GM12891 (cell line): ENCODE results near the gene PSMF1.

Source experiments
- DNase-seq: peaks from one replicate; pipeline ENCODE4 v3.0.0; 2011; ENCODE audit warnings: low spot score; ENCODE audit not compliant: insufficient read length
- FAIRE-seq: peaks from 2 replicates; lab custom pipeline; 2011; peaks lifted over from hg19 to GRCh38; lab: Jason Lieb, UNC
- PAX5 ChIP-seq: IDR thresholded peaks from 2 replicates; pipeline ENCODE4 v1.6.1; 2011; ENCODE audit warnings: low read length, moderate library complexity, mild to moderate bottlenecking; ENCODE audit not compliant: insufficient read depth, severe bottlenecking
- POLR2A ChIP-seq: IDR thresholded peaks from 2 replicates; pipeline ENCODE4 v1.6.1; 2011; ENCODE audit warnings: low read depth, low read length, control low read depth
- POLR2AphosphoS5 ChIP-seq: IDR thresholded peaks from 2 replicates; pipeline ENCODE4 v1.6.1; 2011; ENCODE audit warnings: low read depth, low read length, control low read depth
- POU2F2 ChIP-seq: IDR thresholded peaks from 2 replicates; pipeline ENCODE4 v1.6.1; 2011; ENCODE audit warnings: low read depth, mild to moderate bottlenecking, control low read depth, low read length, moderate library complexity
- SPI1 ChIP-seq: IDR thresholded peaks from 2 replicates; pipeline ENCODE4 v1.6.1; 2011; ENCODE audit warnings: low read depth, low read length, control low read depth
- TAF1 ChIP-seq: IDR thresholded peaks from 2 replicates; pipeline ENCODE4 v1.6.1; 2011; ENCODE audit warnings: low read depth, low read length, control low read depth

PSMF1 gene

GRCh38 chr20:1155342-1155741 lies 36.9 kb downstream of the PSMF1 start:
- FAIRE-seq (no peak), DNase-seq (no peak)
- no peak for TF ChIP-seq TAF1
- no peak for TF ChIP-seq SPI1
- no peak for TF ChIP-seq POLR2A
- TF ChIP-seq PAX5: no peak
- TF ChIP-seq POU2F2: no peak
- no peak for TF ChIP-seq POLR2AphosphoS5

- no peak for FAIRE-seq
- no peak for TF ChIP-seq POLR2A
- no peak for TF ChIP-seq SPI1
- TF ChIP-seq TAF1: no peak
- TF ChIP-seq POU2F2: no peak
- no peak for TF ChIP-seq POLR2AphosphoS5
- DNase-seq: no peak
Measured at GRCh38 chr20:1160496-1160895, 42.1 kb downstream of the PSMF1 start.

GRCh38 chr20:1160991-1161390 lies 42.6 kb downstream of the PSMF1 start:
- no peak for FAIRE-seq
- no peak for DNase-seq
- TF ChIP-seq POLR2A (no peak), SPI1 (no peak), POLR2AphosphoS5 (no peak), POU2F2 (no peak)

GRCh38 chr20:1163105-1163504 lies 44.7 kb downstream of the PSMF1 start:
- DNase-seq: no peak
- TF ChIP-seq POLR2AphosphoS5 (no peak), TAF1 (no peak), SPI1 (no peak)
- no peak for FAIRE-seq

GRCh38 chr20:1163653-1164052 lies 45.3 kb downstream of the PSMF1 start:
- DNase-seq (no peak), FAIRE-seq (no peak)
- TF ChIP-seq POU2F2: no peak
- TF ChIP-seq POLR2A: no peak
- TF ChIP-seq PAX5: no peak
- no peak for TF ChIP-seq POLR2AphosphoS5
- TF ChIP-seq TAF1: no peak
- no peak for TF ChIP-seq SPI1

GRCh38 chr20:1164871-1165270 lies 46.5 kb downstream of the PSMF1 start:
- FAIRE-seq (no peak), DNase-seq (no peak)
- TF ChIP-seq POU2F2 (no peak), POLR2AphosphoS5 (no peak)

GRCh38 chr20:1165521-1165920 lies 47.1 kb downstream of the PSMF1 start:
- no peak for TF ChIP-seq TAF1
- no peak for TF ChIP-seq PAX5
- no peak for TF ChIP-seq POLR2AphosphoS5
- no peak for DNase-seq
- FAIRE-seq: no peak

GRCh38 chr20:1165941-1166340 lies 47.5 kb downstream of the PSMF1 start:
- TF ChIP-seq POU2F2 (no peak), POLR2A (no peak), SPI1 (no peak), POLR2AphosphoS5 (no peak), PAX5 (no peak), TAF1 (no peak)
- no peak for FAIRE-seq

GRCh38 chr20:1166948-1167720 lies 48.7 kb downstream of the PSMF1 start:
- DNase-seq (no peak), FAIRE-seq (no peak)
- TF ChIP-seq PAX5: no peak
- no peak for TF ChIP-seq POLR2AphosphoS5
- TF ChIP-seq TAF1: no peak
- TF ChIP-seq SPI1: no peak
- TF ChIP-seq POLR2A: no peak
- no peak for TF ChIP-seq POU2F2

More at GRCh38 chr20:1165941-1166340, 47.5 kb downstream of the PSMF1 start:
- DNase-seq: no peak

- no peak for FAIRE-seq
- TF ChIP-seq PAX5 (no peak), POLR2A (no peak), SPI1 (no peak), POU2F2 (no peak), POLR2AphosphoS5 (no peak), TAF1 (no peak)
- no peak for DNase-seq
Measured at GRCh38 chr20:1169224-1169623, 50.8 kb downstream of the PSMF1 start.
